K562 treated with DMSO at 1 percent for 24 hours (cell line): ENCODE data around the gene FA2H. TPM values are rescaled to one million over a fixed set of nuclear protein-coding genes. Genes with fewer than 3 reads are reported as not detected.

Source experiments
- total RNA-seq: library from RNA; unstranded; fragments of 300-600 nt; gene quantifications from 2 replicates; pipeline ENCODE4 v1.2.3, GENCODE V29; 2022; ENCODE audit warnings: low read depth; ENCODE audit not compliant: insufficient read depth

Gene FA2H
- total RNA-seq = not detected in 2 replicates

GRCh38 chr16:74774223-74775139 lies at the start of gene FA2H:
Gene FA2H (minus strand): TSS chr16:74774820. CDS start chr16:74774755, 65 bp downstream.

GRCh38 chr16:74700438-74701225 lies 74.0 kb downstream of the FA2H start, which contains the start of gene MLKL:
Gene MLKL (minus strand): TSS chr16:74700862. CDS start chr16:74695757, 5,105 bp downstream.

GRCh38 chr16:74666425-74667254 lies 108.0 kb downstream of the FA2H start, which contains the start of gene RFWD3:
Gene RFWD3 (minus strand): TSS chr16:74666877. CDS start chr16:74661449, 5,428 bp downstream.

Other genes starting within 250 kb of the FA2H start
- gene GLG1, start 167.7 kb downstream of the FA2H start, total RNA-seq = 26.6 and 29.2 TPM in 2 replicates
- gene RFWD3, start 107.9 kb downstream of the FA2H start, total RNA-seq = 43.4 and 47.4 TPM in 2 replicates
- gene MLKL, start 74.0 kb downstream of the FA2H start, total RNA-seq = 7.2 and 7.4 TPM in 2 replicates
- 26.5 and 29.8 TPM in 2 replicates for gene WDR59, start 210.3 kb upstream of the FA2H start, total RNA-seq
- gene ZNRF1, start 224.2 kb upstream of the FA2H start, total RNA-seq = 42.9 and 49.9 TPM in 2 replicates